K562 (cell line): ENCODE data around the gene NIPSNAP2. TPM values are rescaled to one million over a fixed set of nuclear protein-coding genes. Genes with fewer than 3 reads are reported as not detected.

Experiments
- ATAC-seq: fragments of 200-7000 bp; cut with Tn5 transposase; 3 replicates; pipeline ENCODE4 v1.9.1; 2020; ENCODE audit warnings: moderate library complexity
- BruUV-seq: library from RNA; stranded (reverse); fragments of 400-500 nt; replicated peaks from 2 replicates; lab custom pipeline; 2021; lab: Mats Ljungman, UMichigan
- CTCF ChIA-PET: fragments of 300-600 bp; formaldehyde crosslinking; extraction: SDS; loops from one replicate; lab custom pipeline; 2021; ENCODE audit warnings: low intra/inter-chr PET ratio; lab: Yijun Ruan, JAX
- POLR2A ChIA-PET: fragments of 300-600, 350-650 bp; sonication (Branson Sonifier 250); formaldehyde crosslinking; extraction: SDS; loops from one replicate; lab custom pipeline; 2021; ENCODE audit warnings: antibody characterized with exemption, inconsistent platforms; lab: Yijun Ruan, JAX
- DNase-seq, 4 experiments: peaks; one replicate each; pipeline versions ENCODE4 v3.0.0 to v3.0.0-alpha.2; 2011 to 2018; ENCODE audit warnings: low spot score in 3 of 4, mixed read lengths in 3 of 4; ENCODE audit errors: extremely low read depth in 1 of 4
- FAIRE-seq: peaks from 2 replicates; lab custom pipeline; 2011; peaks lifted over from hg19 to GRCh38; lab: Jason Lieb, UNC
- H2AFZ ChIP-seq: 2 replicates; pipeline ENCODE4 v1.6.0; 2011; ENCODE audit warnings: low read depth, low read length, control low read depth, inconsistent platforms
- H3K27ac ChIP-seq: fragments of 200-600 bp; 3 replicates; pipeline ENCODE4 v1.8.0; 2011; ENCODE audit warnings: low read depth, mild to moderate bottlenecking, control low read depth, inconsistent platforms, low read length, moderate library complexity, mixed read lengths; ENCODE audit errors: extremely low read depth
- H3K27me3 ChIP-seq, 2 experiments: fragments of 300-600 bp in 1 of 2; 2 replicates in 1 of 2; 3 replicates in 1 of 2; pipeline versions ENCODE4 v1.6.0 to v1.8.0; 2011; ENCODE audit warnings: inconsistent platforms in 2 of 2, low read length in 2 of 2, mild to moderate bottlenecking in 1 of 2, mixed read lengths in 1 of 2, moderate library complexity in 1 of 2; ENCODE audit not compliant: control insufficient read depth in 2 of 2, insufficient read depth in 2 of 2
- H3K36me3 ChIP-seq: fragments of 300-600 bp; 3 replicates; pipeline ENCODE4 v1.8.0; 2011; ENCODE audit warnings: mild to moderate bottlenecking, low read length, inconsistent platforms; ENCODE audit not compliant: control insufficient read depth, insufficient read depth
- H3K4me1 ChIP-seq, 2 experiments: fragments of 200-600 bp in 1 of 2; replicated peaks in 1 of 2; 2 replicates in 1 of 2; 3 replicates in 1 of 2; pipeline versions ENCODE4 v1.5.1 to v1.8.0; 2011; ENCODE audit warnings: inconsistent platforms in 2 of 2, low read length in 2 of 2, mild to moderate bottlenecking in 1 of 2, mixed read lengths in 1 of 2, moderate library complexity in 1 of 2; ENCODE audit not compliant: control insufficient read depth in 2 of 2, insufficient read depth in 2 of 2
- H3K4me2 ChIP-seq: 2 replicates; pipeline ENCODE4 v1.6.1; 2011; ENCODE audit warnings: low read length, control low read depth, inconsistent platforms, mixed read lengths; ENCODE audit not compliant: insufficient read depth
- H3K4me3 ChIP-seq: fragments of 200-600 bp; sonication (generic), shearing (Covaris generic); 2 replicates; pipeline ENCODE4 v1.5.1; 2016; ENCODE audit warnings: control low read depth, inconsistent platforms
- H3K79me2 ChIP-seq: fragments of 200-600 bp; 3 replicates; pipeline ENCODE4 v1.8.0; 2011; ENCODE audit warnings: low read length, inconsistent platforms; ENCODE audit not compliant: control insufficient read depth, insufficient read depth
- H3K9ac ChIP-seq, 2 experiments: 2 replicates each; pipeline versions ENCODE4 v1.6.0 to v1.6.1; 2011; ENCODE audit warnings: low read depth in 2 of 2, low read length in 2 of 2, control low read depth in 1 of 2, inconsistent platforms in 1 of 2, mild to moderate bottlenecking in 1 of 2, mixed read lengths in 1 of 2; ENCODE audit not compliant: insufficient read depth in 1 of 2
- H3K9me1 ChIP-seq: one replicate; pipeline ENCODE4 v1.6.0; 2011; ENCODE audit warnings: inconsistent platforms, mild to moderate bottlenecking, low read length, moderate library complexity; ENCODE audit not compliant: control insufficient read depth, insufficient read depth
- H3K9me3 ChIP-seq: replicated peaks from 2 replicates; pipeline ENCODE4 v1.5.1; 2011; ENCODE audit warnings: low read depth, low read length, inconsistent platforms; ENCODE audit not compliant: control insufficient read depth, insufficient read depth
- H4K20me1 ChIP-seq: replicated peaks from 2 replicates; pipeline ENCODE4 v1.6.1; 2011; ENCODE audit warnings: low read length, inconsistent platforms, mixed read lengths; ENCODE audit not compliant: control insufficient read depth, insufficient read depth
- ADNP ChIP-seq: fragments of 200-800 bp; sonication (Bioruptor generic); IDR thresholded peaks from 2 replicates; pipeline ENCODE4 v1.6.1; 2016; ENCODE audit warnings: missing genetic modification characterization, missing compliant biosample characterization
- CBFA2T3 ChIP-seq: fragments of 450-650 bp; IDR thresholded peaks from 2 replicates; pipeline ENCODE4 v1.6.1; 2017
- CHD2 ChIP-seq: IDR thresholded peaks from 2 replicates; pipeline ENCODE4 v1.6.1; 2011; ENCODE audit warnings: low read depth, low read length
- ELF4 ChIP-seq: fragments of 450-650 bp; formaldehyde crosslinking; IDR thresholded peaks from 2 replicates; pipeline ENCODE4 v1.4.0; 2022; ENCODE audit warnings: missing genetic modification characterization
- EZH2 ChIP-seq: IDR thresholded peaks from 2 replicates; pipeline ENCODE4 v1.6.1; 2012; ENCODE audit warnings: low read depth, mild to moderate bottlenecking, inconsistent platforms, low read length, borderline replicate concordance
- FOXK2 ChIP-seq, 2 experiments: fragments of 450-650 bp; IDR thresholded peaks in 1 of 2; conservative IDR thresholded peaks in 1 of 2; 2 replicates each; pipeline ENCODE4 v1.6.1; 2016; ENCODE audit warnings: low read depth in 2 of 2, mild to moderate bottlenecking in 1 of 2
- GATAD2B ChIP-seq: fragments of 450-650 bp; IDR thresholded peaks from 2 replicates; pipeline ENCODE4 v1.6.1; 2017; ENCODE audit warnings: mild to moderate bottlenecking, borderline replicate concordance
- HLTF ChIP-seq: fragments of 450-650 bp; IDR thresholded peaks from 2 replicates; pipeline ENCODE4 v1.6.1; 2016
- KHSRP ChIP-seq: fragments of 450-650 bp; IDR thresholded peaks from 2 replicates; pipeline ENCODE4 v1.6.1; 2017
- NFIC ChIP-seq: fragments of 450-650 bp; IDR thresholded peaks from 2 replicates; pipeline ENCODE4 v1.6.1; 2017; ENCODE audit warnings: mild to moderate bottlenecking, inconsistent platforms
- NR2C1 ChIP-seq, 2 experiments: fragments of 450-650 bp; IDR thresholded peaks; 2 replicates each; pipeline ENCODE4 v1.6.1; 2017; ENCODE audit warnings: mild to moderate bottlenecking in 2 of 2, antibody characterized with exemption in 1 of 2, inconsistent platforms in 1 of 2, missing compliant biosample characterization in 1 of 2, missing genetic modification characterization in 1 of 2
- RAD21 ChIP-seq, 2 experiments: fragments of 250-450 bp in 1 of 2; fragments of 450-650 bp in 1 of 2; sonication (Bioruptor Pico) in 1 of 2; formaldehyde crosslinking in 1 of 2; IDR thresholded peaks in 1 of 2; conservative IDR thresholded peaks in 1 of 2; 2 replicates each; pipeline versions ENCODE4 v1.4.0 to v1.8.0; 2020 to 2022; ENCODE audit warnings: mild to moderate bottlenecking in 2 of 2, moderate library complexity in 1 of 2
- RBM25 ChIP-seq: fragments of 200-400 bp; formaldehyde crosslinking; IDR thresholded peaks from 2 replicates; pipeline ENCODE4 v1.6.1; 2018; ENCODE audit warnings: low read length, low read depth, moderate library complexity; ENCODE audit not compliant: severe bottlenecking
- SMAD3 ChIP-seq: fragments of 450-650 bp; formaldehyde crosslinking; conservative IDR thresholded peaks from 2 replicates; pipeline ENCODE4 v1.4.0; 2020; ENCODE audit warnings: mild to moderate bottlenecking
- SOX6 ChIP-seq: fragments of 450-650 bp; IDR thresholded peaks from 2 replicates; pipeline ENCODE4 v1.6.1; 2014; ENCODE audit warnings: mild to moderate bottlenecking
- STAT5B ChIP-seq: fragments of 250-450 bp; sonication (Bioruptor Pico); IDR thresholded peaks from 2 replicates; pipeline ENCODE4 v1.8.0; 2021; ENCODE audit warnings: mild to moderate bottlenecking, inconsistent platforms
- TRIM24 ChIP-seq, 2 experiments: fragments of 450-650 bp; IDR thresholded peaks; 2 replicates each; pipeline ENCODE4 v1.6.1; 2016
- ZBTB7A ChIP-seq: IDR thresholded peaks from 2 replicates; pipeline ENCODE4 v1.6.1; 2011; ENCODE audit warnings: low read depth, mild to moderate bottlenecking, low read length, moderate library complexity, borderline replicate concordance; ENCODE audit not compliant: control insufficient read depth
- ZFX ChIP-seq: sonication (generic); formaldehyde crosslinking; IDR thresholded peaks from 2 replicates; pipeline ENCODE4 v1.8.0; 2022; ENCODE audit warnings: mild to moderate bottlenecking, missing genetic modification reagents, moderate library complexity
- ZNF12 ChIP-seq: sonication (generic); formaldehyde crosslinking; IDR thresholded peaks from 2 replicates; pipeline ENCODE4 v1.4.0; 2020; ENCODE audit warnings: mild to moderate bottlenecking, missing genetic modification reagents
- ZNF133 ChIP-seq: fragments of 250-450 bp; sonication (Bioruptor Pico); IDR thresholded peaks from 2 replicates; pipeline ENCODE4 v1.4.0; 2020; ENCODE audit warnings: mild to moderate bottlenecking
- ZNF263 ChIP-seq: sonication (generic); formaldehyde crosslinking; IDR thresholded peaks from 2 replicates; pipeline ENCODE4 v1.8.0; 2022; ENCODE audit warnings: mild to moderate bottlenecking, missing genetic modification reagents, borderline replicate concordance
- ZNF316 ChIP-seq: fragments of 450-650 bp; IDR thresholded peaks from 2 replicates; pipeline ENCODE4 v1.6.1; 2016
- ZNF354B ChIP-seq: fragments of 250-450 bp; sonication (Bioruptor Pico); IDR thresholded peaks from 2 replicates; pipeline ENCODE4 v1.4.0; 2020
- ZNF384 ChIP-seq: IDR thresholded peaks from 2 replicates; pipeline ENCODE4 v1.6.1; 2012; ENCODE audit warnings: low read depth, low read length, improper control_type of control experiment
- ZNF583 ChIP-seq: fragments of 250-450 bp; sonication (Bioruptor Pico); IDR thresholded peaks from 2 replicates; pipeline ENCODE4 v1.4.0; 2020
- WGBS: fragments of 100-300 bp; shearing (Covaris generic); methylation state at CpG from one replicate; pipeline ENCODE4 v1.1.6; 2016; ENCODE audit warnings: low coverage, mixed read lengths; ENCODE audit not compliant: insufficient coverage; ENCODE audit errors: missing lambda C conversion rate; 5-methylcytosine and 5-hydroxymethylcytosine counted together
- in situ Hi-C: fragments of 300-500 bp; cut with MboI; formaldehyde crosslinking; loops from 4 replicates; pipeline ENCODE4 v1.15.0; 2018; ENCODE audit warnings: inconsistent platforms, mixed read lengths
- intact Hi-C: fragments of 100-400 bp; cut with micrococcal nuclease; formaldehyde crosslinking; loops from 2 replicates; pipeline ENCODE4 v1.14.2; 2022
- polyA plus RNA-seq, 8 experiments: library from polyadenylated mRNA; depleted of rRNA in 4 of 8; stranded (reverse) in 5 of 8; unstranded in 3 of 8; fragments of >200 nt; fragmentation: Nextera tagmentation in 2 of 8; fragmentation: Illumina TruSeq in 1 of 8; extraction: Ambion mirVana in 2 of 8; extraction: Trizol in 1 of 8; gene quantifications; 2 replicates each; pipeline versions ENCODE4 v1.2.1 to v1.2.3, GENCODE V29; 2011 to 2014; ENCODE audit warnings: inconsistent platforms in 1 of 8, missing spikeins in 1 of 8
- total RNA-seq, 7 experiments: library from RNA; depleted of rRNA in 6 of 7; stranded (reverse); fragments of >200 nt in 6 of 7; fragmentation: Illumina TruSeq in 2 of 7; extraction: Trizol in 2 of 7; gene quantifications; 2 replicates each; pipeline versions ENCODE4 v1.2.1 to v1.2.3, GENCODE V29; 2011 to 2021; ENCODE audit warnings: low replicate concordance in 1 of 7

Gene NIPSNAP2
- total and polyA plus RNA-seq, 9 of the 15 experiments (the other 6 are each of a cell fraction or from before 2014, with no cell fraction given), result 24.9 to 107 (median 53.0) TPM

- POLR2A ChIA-PET, result interaction anchor here (1.5 kb wide), 1 partner anchor 16 kb away, joined by 3 read pairs; no protein-coding TSS in a partner anchor
- Histone ChIP-seq H3K4me3 (no peak overlapping the region), H2AFZ (no peak overlapping the region), H3K27ac (peak overlapping the region; percentile 49; the same call in 2 of the 3 replicates), H3K79me2 (peaks cover 31% of the 10 kb centered on the region), H3K4me2 (no peak overlapping the region), H3K36me3 (peaks cover 6% of the 10 kb centered on the region; the same call in 1 of the 3 replicates), H4K20me1 (no peaks in the 10 kb centered on the region), H3K4me1 (peaks cover 12 to 18% of the 10 kb centered on the region in 2 experiments; a peak in 4 of 5 replicates), H3K9ac (peak overlapping the region in 1 of 2 experiments; percentile 28; a peak in 1 of 4 replicates), H3K27me3 (no peaks in the 10 kb centered on the region), H3K9me3 (no peaks in the 10 kb centered on the region), H3K9me1 (no peaks in the 10 kb centered on the region)
- intact Hi-C loops, result no loop called here
- in situ Hi-C loops, result no loop called here
- no TSS peak for BruUV-seq
- WGBS, result 44% methylated on average over 4 of the region's 5 CpGs
- FAIRE-seq (no peak), ATAC-seq (no peak), DNase-seq (no peak)
- CTCF ChIA-PET, result no interaction called here
- TF ChIP-seq ZNF384, result 0 out of 2 replicates have a peak, but pooled peaks have one; percentile 9
- no peak for TF ChIP-seq KHSRP
- no peak for TF ChIP-seq NFIC
- TF ChIP-seq NR2C1 (IDR thresholded peaks at IDR 0.05), result no peak
- TF ChIP-seq NR2C1 (tag; IDR thresholded peaks at IDR 0.05), result no peak
- TF ChIP-seq ZBTB7A, result no peak
- TF ChIP-seq CHD2, result no peak
- no peak for TF ChIP-seq RBM25
- no peak for TF ChIP-seq ZNF316
- TF ChIP-seq HLTF, result no peak
- TF ChIP-seq STAT5B (CRISPR knock-in tag), result no peak
- TF ChIP-seq SMAD3, result no peak
- no peak for TF ChIP-seq ZNF133 (CRISPR knock-in tag)
- 0 out of 2 replicates have a peak, but pooled peaks have one; percentile 30 for TF ChIP-seq ZFX (CRISPR knock-in tag)
- peak; percentile 32; the same call in 1 of the 2 replicates for TF ChIP-seq CBFA2T3
- no peak for TF ChIP-seq FOXK2 (conservative IDR thresholded peaks at IDR 0.05 in 1 of 2, IDR thresholded peaks at IDR 0.05 in 1 of 2; ENCODE audit: low read depth in 2 of 2)
- no peak for TF ChIP-seq ADNP (tag)
- no peak for TF ChIP-seq ZNF583
- no peak for TF ChIP-seq ZNF12 (CRISPR knock-in tag)
- no peak for TF ChIP-seq RAD21 (CRISPR knock-in tag; conservative IDR thresholded peaks at IDR 0.05 in 1 of 2, IDR thresholded peaks at IDR 0.05 in 1 of 2)
- no peak for TF ChIP-seq ZNF263 (CRISPR knock-in tag)
- no peak for TF ChIP-seq TRIM24 (IDR thresholded peaks at IDR 0.05)
- TF ChIP-seq SOX6, result peak; percentile 55; the same call in 1 of the 2 replicates
- TF ChIP-seq ZNF354B (CRISPR knock-in tag), result no peak
- no peak for TF ChIP-seq GATAD2B
- TF ChIP-seq ELF4 (CRISPR knock-in tag), result no peak
- TF ChIP-seq EZH2, result no peak
These were observed 82.5 kb downstream of the NIPSNAP2 start for GRCh38 chr7:56046721-56047445.
